Measurements from ENCODE around the gene SLC24A1. TPM values are rescaled to one million over a fixed set of nuclear protein-coding genes. Genes with fewer than 3 reads are reported as not detected.
A peak's percentile ranks its signal among the peaks of the same experiment; 100 is the strongest.

The SLC24A1 gene
- total RNA-seq, 4 donors from 2014 or later, result 1.7 to 5.8 (median 3.6) TPM

DNA sequence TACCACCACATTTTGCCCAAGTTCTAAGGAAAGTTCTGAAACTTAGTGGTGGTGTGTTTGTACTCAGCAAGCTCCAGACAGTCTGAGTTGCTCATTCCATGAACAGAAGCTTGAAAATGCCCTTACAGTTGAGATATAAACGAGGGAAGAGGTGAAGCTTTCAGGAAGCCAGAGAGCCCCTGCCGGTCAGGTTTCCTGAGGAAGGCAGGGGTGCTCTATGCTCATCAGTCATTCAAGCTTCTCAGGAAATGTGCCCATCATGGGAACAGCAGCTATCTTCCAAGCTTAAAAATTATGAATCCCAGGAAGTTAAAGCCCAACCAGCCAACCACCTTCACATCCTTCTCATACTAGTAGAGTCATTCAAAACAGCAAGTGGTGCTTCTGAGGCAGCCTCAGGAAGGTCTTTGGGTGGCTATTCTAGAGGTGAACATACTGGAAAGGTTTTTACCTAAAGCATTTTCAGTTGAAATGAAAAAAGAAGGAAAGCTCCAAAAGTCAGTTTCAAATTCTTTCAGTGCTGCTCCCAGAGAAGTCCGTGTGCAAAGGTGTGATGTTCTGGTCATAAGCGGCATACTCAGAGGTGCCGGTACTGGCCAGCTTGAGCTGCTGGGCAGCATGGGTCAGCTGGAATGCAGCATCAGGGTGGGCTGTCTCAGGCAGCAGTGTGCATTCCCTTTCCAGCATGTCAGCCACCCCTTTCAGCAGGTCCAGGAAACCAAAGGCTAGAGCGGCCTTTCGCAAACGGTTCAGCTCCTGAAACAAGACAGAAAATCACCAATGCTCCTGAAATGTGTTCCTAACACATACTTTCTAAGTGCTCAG is 42.6 kb upstream of the SLC24A1 start:
- no peak for DNase-seq
- peaks cover 0 to 100% (median 18%) of the 10 kb centered on the region in 3 donors for H3K36me3 ChIP-seq
- TF ChIP-seq POLR2A (IDR thresholded peaks at IDR 0.05), result no peak
- TF ChIP-seq, protein P1, sequence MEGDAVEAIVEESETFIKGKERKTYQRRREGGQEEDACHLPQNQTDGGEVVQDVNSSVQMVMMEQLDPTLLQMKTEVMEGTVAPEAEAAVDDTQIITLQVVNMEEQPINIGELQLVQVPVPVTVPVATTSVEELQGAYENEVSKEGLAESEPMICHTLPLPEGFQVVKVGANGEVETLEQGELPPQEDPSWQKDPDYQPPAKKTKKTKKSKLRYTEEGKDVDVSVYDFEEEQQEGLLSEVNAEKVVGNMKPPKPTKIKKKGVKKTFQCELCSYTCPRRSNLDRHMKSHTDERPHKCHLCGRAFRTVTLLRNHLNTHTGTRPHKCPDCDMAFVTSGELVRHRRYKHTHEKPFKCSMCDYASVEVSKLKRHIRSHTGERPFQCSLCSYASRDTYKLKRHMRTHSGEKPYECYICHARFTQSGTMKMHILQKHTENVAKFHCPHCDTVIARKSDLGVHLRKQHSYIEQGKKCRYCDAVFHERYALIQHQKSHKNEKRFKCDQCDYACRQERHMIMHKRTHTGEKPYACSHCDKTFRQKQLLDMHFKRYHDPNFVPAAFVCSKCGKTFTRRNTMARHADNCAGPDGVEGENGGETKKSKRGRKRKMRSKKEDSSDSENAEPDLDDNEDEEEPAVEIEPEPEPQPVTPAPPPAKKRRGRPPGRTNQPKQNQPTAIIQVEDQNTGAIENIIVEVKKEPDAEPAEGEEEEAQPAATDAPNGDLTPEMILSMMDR (IDR thresholded peaks at IDR 0.05), result no peak
- no peak overlapping the region for H3K4me3 ChIP-seq
- H3K4me1 ChIP-seq, result peaks cover 0 to 14% (median 0%) of the 10 kb centered on the region in 3 donors
- H3K27me3 ChIP-seq, result no peaks in the 10 kb centered on the region
- no peak overlapping the region for H3K27ac ChIP-seq
- no peaks in the 10 kb centered on the region for H3K9me3 ChIP-seq
- WGBS, 2 donors, result 67 to 79% methylated on average over 6 to 7 of the region's 8 CpGs
- intact Hi-C loops (cut with DNase I), result no loop called here

DNA sequence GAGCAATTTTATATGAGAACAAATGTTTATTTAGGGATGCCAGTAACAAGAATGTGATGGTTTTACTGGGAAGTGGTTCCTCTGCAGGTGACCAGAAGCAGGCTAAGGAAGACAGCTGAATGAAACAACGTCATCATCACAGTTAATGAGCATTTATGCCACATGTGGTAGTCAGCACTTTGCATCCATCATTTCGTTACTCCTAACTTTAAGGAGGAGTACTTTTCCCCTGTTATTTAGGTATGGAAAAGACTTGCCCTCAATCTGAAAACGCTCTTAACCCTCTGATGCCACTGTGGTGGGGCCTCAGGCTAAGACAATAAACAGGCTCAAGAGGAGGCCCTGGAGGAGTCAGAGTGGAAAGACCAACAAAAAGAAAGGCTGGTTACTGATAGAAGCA is 42.0 kb upstream of the SLC24A1 start:
- 81 to 88% methylated on average over 3 of the region's 3 CpGs for WGBS, 2 donors
- intact Hi-C loops (cut with DNase I), result no loop called here
- Histone ChIP-seq H3K27ac (no peak overlapping the region), H3K4me1 (peaks cover 0 to 14% (median 0%) of the 10 kb centered on the region in 3 donors), H3K36me3 (peaks cover 0 to 100% (median 18%) of the 10 kb centered on the region in 3 donors), H3K27me3 (no peaks in the 10 kb centered on the region), H3K4me3 (no peak overlapping the region), H3K9me3 (no peaks in the 10 kb centered on the region)
- TF ChIP-seq POLR2A (IDR thresholded peaks at IDR 0.05), result no peak
- TF ChIP-seq, protein P1 (IDR thresholded peaks at IDR 0.05), result no peak
- no peak for DNase-seq

DNA sequence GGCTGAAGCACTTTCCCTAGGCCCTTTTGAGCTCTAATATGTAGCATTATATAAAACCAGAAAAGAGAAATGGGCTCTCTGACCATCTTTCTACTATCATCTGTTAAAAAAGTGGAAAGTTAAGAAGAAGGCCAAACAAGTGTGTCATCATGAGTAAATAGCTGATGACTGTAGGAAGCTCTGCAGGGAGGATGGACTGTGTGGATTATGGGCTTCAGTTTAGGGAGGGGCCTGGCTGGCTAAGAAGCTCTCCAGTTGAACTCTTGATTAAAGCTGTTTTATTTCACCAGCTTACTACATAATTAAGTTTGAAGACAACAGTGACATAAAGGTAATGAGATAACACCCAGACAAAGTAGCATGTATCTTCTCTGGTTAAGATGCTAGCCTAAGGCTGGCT is 41.5 kb upstream of the SLC24A1 start:
- intact Hi-C loops (cut with DNase I), result no loop called here
- TF ChIP-seq, protein P1 (IDR thresholded peaks at IDR 0.05), result no peak
- no peak for TF ChIP-seq POLR2A (IDR thresholded peaks at IDR 0.05)
- H3K36me3 ChIP-seq, result peaks cover 0 to 100% (median 18%) of the 10 kb centered on the region in 3 donors

DNA sequence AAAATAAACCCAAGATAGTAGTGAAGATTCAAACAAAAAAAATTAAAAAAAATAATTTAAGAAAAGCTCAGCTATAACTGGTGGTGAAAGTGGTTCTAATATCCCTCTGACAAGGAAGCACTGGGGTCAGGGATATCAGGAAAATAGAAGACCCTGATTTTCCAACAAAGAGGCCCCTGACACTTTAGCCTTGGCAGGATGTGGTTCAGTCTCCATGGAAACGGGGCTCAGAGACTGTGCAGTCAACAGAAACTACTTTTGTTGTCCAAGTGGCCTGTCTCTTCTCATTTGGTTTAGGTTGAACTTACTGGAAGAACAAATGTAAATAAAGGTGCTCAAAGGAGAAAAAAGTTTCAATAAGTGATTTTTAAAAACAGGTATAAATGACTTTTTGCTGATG is 38.0 kb upstream of the SLC24A1 start:
- Histone ChIP-seq H3K9me3 (no peaks in the 10 kb centered on the region), H3K27ac (peak overlapping the region in 3 of 4 donors; percentile 5 to 29 (median 27)), H3K4me3 (no peak overlapping the region), H3K27me3 (no peaks in the 10 kb centered on the region), H3K4me1 (peaks cover 0 to 14% (median 0%) of the 10 kb centered on the region in 3 donors), H3K36me3 (peaks cover 0 to 100% (median 13%) of the 10 kb centered on the region in 3 donors)
- WGBS, 2 donors, result 56 to 61% methylated on average over 1 of the region's 1 CpG
- TF ChIP-seq POLR2A (IDR thresholded peaks at IDR 0.05), result no peak
- TF ChIP-seq, protein P1 (IDR thresholded peaks at IDR 0.05), result no peak
- no peak for DNase-seq
- intact Hi-C loops (cut with DNase I), result no loop called here

More for the DNA sequence above, 41.5 kb upstream of the SLC24A1 start:
- H3K4me1 ChIP-seq, result peaks cover 0 to 14% (median 0%) of the 10 kb centered on the region in 3 donors
- H3K27ac ChIP-seq, result no peak overlapping the region
- no peaks in the 10 kb centered on the region for H3K9me3 ChIP-seq
- no peak overlapping the region for H3K4me3 ChIP-seq
- H3K27me3 ChIP-seq, result no peaks in the 10 kb centered on the region
- DNase-seq, result no peak

DNA sequence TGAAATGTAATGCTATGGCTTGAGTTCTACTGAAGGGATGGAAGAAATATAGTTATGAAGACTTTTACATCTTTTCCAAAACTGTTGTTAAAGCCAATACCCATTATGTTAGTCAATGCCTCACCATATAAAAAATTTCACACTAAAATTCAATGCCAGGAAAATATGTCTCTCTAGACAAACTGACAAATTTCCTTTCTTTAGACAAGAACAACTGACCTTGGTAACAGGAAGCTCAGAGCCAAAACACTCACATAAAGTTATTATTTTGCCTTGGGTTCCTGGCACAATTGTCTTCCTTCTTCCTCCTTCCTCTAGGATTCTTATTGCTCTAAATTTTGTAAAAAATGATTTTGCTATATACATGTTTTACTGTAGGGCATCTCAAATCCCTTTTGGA is 37.5 kb upstream of the SLC24A1 start:
- Histone ChIP-seq H3K9me3 (no peaks in the 10 kb centered on the region), H3K36me3 (peaks cover 0 to 100% (median 7%) of the 10 kb centered on the region in 3 donors), H3K4me1 (peaks cover 0 to 14% (median 0%) of the 10 kb centered on the region in 3 donors), H3K27ac (peak overlapping the region in 3 of 4 donors; percentile 5 to 29 (median 27)), H3K4me3 (no peak overlapping the region), H3K27me3 (no peaks in the 10 kb centered on the region)
- intact Hi-C loops (cut with DNase I), result no loop called here
- DNase-seq, result no peak
- no peak for TF ChIP-seq POLR2A (IDR thresholded peaks at IDR 0.05)
- TF ChIP-seq, protein P1 (IDR thresholded peaks at IDR 0.05), result no peak

All from esophagus squamous epithelium (tissue), 5 donors.